SU-DHL-6 (cell line): Measurements from ENCODE around the gene CT83.

ENCODE experiments used
- CTCF ChIP-seq: fragments of 200-600 bp; sonication (generic); IDR thresholded peaks from one replicate; pipeline ENCODE4 v1.5.1; 2017; ENCODE audit warnings: antibody characterized with exemption, mild to moderate bottlenecking, low read length, moderate library complexity; ENCODE audit not compliant: insufficient read depth, poor library complexity, severe bottlenecking
- EZH2phosphoT487 ChIP-seq: fragments of 200-600 bp; sonication (generic), shearing (Covaris generic); conservative IDR thresholded peaks from 2 replicates; pipeline ENCODE4 v1.6.1; 2018; ENCODE audit warnings: mild to moderate bottlenecking, antibody characterized with exemption, low read length, moderate library complexity, mixed read lengths

GRCh38 chrX:116427978-116428377 lies 34.8 kb downstream of the CT83 start:
- TF ChIP-seq CTCF (no peak), EZH2phosphoT487 (no peak)
